GM18505 (cell line): ENCODE results near the gene ZNF791.
"Not testable (repeated sequence)": the region's sequence is repeated elsewhere in the genome, so short reads cannot be mapped to it uniquely, and the experiment has no call there.

Experiments
- ATAC-seq: cut with Tn5 transposase; IDR thresholded peaks from one replicate; pipeline ENCODE4 v1.9.1; 2021; ENCODE audit not compliant: unreplicated experiment
- POLR2A ChIP-seq: IDR thresholded peaks from 4 replicates; pipeline ENCODE4 v1.6.1; 2011; ENCODE audit warnings: borderline replicate concordance; ENCODE audit not compliant: insufficient read depth, insufficient read length; ENCODE audit errors: extremely low read depth

Gene ZNF791

GRCh38 chr19:12610540-12611360 is at the start of gene ZNF791, which contains the start of gene ZNF490:
Gene ZNF791 (plus strand): TSS chr19:12610920. CDS start chr19:12611080, 160 bp downstream.
Gene ZNF490 (minus strand): TSS chr19:12610813. CDS start chr19:12610680, 133 bp downstream.
- ATAC-seq: peak; percentile 61
- peak; percentile 91 for TF ChIP-seq POLR2A

GRCh38 chr19:12564016-12564664 is 46.6 kb upstream of the ZNF791 start:
- ATAC-seq: no peak
- TF ChIP-seq POLR2A: no peak

GRCh38 chr19:12566380-12566779 is 44.3 kb upstream of the ZNF791 start:
- ATAC-seq: not testable (repeated sequence)

- ATAC-seq: no peak
- no peak for TF ChIP-seq POLR2A
Observed at GRCh38 chr19:12567951-12568350, 42.8 kb upstream of the ZNF791 start.

GRCh38 chr19:12574036-12574435 is 36.7 kb upstream of the ZNF791 start:
- no peak for ATAC-seq
- TF ChIP-seq POLR2A: no peak

GRCh38 chr19:12578641-12579040 is 32.1 kb upstream of the ZNF791 start:
- TF ChIP-seq POLR2A: no peak
- ATAC-seq: no peak

- ATAC-seq: no peak
- no peak for TF ChIP-seq POLR2A
Observed at GRCh38 chr19:12580180-12580694, 30.5 kb upstream of the ZNF791 start.

GRCh38 chr19:12581100-12581499 is 29.6 kb upstream of the ZNF791 start:
- no peak for ATAC-seq
- no peak for TF ChIP-seq POLR2A

- ATAC-seq: no peak
- TF ChIP-seq POLR2A: no peak
Observed at GRCh38 chr19:12596485-12596884, 14.2 kb upstream of the ZNF791 start.

GRCh38 chr19:12596927-12597548 is 13.7 kb upstream of the ZNF791 start:
- TF ChIP-seq POLR2A: no peak
- ATAC-seq: no peak

GRCh38 chr19:12597594-12597993 is 13.1 kb upstream of the ZNF791 start:
- no peak for ATAC-seq

GRCh38 chr19:12603714-12604113 is 7.0 kb upstream of the ZNF791 start:
- ATAC-seq: no peak
- no peak for TF ChIP-seq POLR2A

More at GRCh38 chr19:12597594-12597993, 13.1 kb upstream of the ZNF791 start:
- TF ChIP-seq POLR2A: no peak

GRCh38 chr19:12606796-12607195 is 3.9 kb upstream of the ZNF791 start:
- no peak for TF ChIP-seq POLR2A
- no peak for ATAC-seq
